ENCODE results near the gene DNAJB4.
A peak's percentile ranks its signal among the peaks of the same experiment; 100 is the strongest.
"Not testable (repeated sequence)": the region's sequence is repeated elsewhere in the genome, so short reads cannot be mapped to it uniquely, and the experiment has no call there.

The DNAJB4 gene

DNA sequence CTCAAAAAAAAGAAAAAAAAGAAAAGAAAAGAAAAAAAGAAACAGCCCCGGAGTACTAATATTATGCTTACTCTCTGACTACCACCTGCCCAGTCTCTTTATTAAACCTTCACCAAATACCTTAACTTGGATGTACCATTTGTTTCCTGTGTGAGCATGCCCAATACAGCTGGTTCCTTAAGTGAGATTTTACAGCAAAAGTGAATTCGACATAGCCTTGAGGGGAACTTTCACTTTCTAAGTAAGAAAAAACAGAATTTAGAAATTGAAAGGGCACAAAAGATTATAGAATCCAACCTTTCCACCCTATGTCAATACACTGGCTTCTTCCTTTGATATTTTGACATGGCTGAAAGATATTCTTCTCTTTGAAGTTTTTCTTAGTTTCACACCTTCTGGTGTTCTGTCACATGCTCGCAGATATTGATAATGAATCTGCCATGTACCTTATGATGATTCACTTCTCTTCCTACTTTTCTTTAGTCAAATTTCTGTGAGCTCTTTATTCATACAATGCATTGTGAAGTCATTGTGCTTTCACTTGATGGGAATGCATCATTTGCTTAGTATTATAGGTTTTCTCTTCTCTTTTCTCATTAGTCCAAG, 35.8 kb downstream of the DNAJB4 start:
- DNase-seq = no peak

DNA sequence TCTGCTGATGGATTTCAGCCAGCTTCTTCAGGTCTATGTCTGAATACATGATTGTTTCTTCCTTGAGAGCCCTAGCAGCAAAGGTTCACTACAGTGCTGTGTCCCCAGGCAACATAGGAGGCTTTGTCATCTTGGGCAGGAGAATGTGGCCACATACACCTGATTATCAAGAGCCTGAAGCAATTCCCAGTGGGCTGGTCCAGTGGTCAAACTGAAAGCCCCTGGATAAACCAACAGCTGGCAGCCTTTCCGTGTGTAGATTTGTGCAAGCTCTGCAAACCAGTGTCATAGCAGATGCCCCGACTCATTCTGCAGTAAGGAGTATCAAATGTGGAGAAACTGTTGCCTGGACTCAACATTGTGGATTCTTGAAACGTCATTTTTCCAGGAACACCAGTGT, 38.7 kb downstream of the DNAJB4 start:
- DNase-seq = no peak

DNA sequence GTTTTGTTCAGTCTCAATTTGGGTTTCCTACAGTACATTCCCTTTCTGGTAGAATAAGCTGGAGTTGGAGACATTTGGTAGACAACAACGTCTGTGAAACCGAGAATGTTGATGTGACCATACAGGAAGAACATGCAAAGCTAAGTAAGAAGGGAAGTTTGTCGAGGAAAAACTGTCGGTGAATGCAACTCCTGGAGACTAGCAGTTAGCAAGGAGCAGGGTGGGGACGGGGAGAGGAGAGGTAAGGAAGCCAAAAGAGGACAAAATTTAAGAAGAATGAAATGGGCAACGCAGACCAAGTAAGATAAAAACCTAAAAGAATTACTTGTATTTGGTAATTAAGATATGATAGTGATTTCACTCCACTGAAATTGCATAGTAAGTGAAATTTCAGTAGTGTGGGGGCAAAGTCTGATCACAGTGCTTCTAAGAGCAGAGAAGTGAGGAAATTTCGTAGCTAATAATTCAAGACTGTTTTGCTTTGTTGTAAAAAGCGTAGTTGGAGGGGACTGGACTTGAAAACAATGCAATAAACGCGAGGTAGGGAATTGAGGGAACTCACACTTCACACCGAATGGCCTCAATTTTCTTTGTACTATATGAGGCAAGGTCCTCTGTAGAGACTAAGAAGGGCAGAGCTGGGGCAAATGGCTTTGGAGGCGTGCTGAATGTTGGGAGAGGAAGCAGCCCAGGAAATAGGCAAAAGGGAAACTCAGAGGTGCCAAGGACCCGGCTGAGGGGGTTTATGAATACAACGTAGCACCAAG, 40.2 kb downstream of the DNAJB4 start:
- DNase-seq = no peak

DNA sequence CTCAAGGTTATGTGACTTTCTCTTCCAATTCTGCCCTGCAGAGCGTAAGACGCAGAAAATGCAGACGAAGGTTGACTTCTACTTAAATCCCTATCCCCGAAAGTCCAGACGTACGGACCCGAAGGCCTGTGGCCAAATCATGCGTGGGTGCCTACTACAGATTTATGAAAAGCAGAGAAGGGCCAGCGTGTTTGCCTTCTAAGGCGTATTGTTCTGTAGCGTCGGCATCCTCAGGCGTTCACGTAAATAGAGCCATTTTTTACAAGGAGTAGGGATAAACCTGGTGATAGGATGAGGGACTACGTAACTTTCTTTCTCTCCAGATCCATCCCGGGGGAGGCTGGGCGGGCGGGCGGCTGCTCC, 40.8 kb downstream of the DNAJB4 start:
- DNase-seq = no peak

DNA sequence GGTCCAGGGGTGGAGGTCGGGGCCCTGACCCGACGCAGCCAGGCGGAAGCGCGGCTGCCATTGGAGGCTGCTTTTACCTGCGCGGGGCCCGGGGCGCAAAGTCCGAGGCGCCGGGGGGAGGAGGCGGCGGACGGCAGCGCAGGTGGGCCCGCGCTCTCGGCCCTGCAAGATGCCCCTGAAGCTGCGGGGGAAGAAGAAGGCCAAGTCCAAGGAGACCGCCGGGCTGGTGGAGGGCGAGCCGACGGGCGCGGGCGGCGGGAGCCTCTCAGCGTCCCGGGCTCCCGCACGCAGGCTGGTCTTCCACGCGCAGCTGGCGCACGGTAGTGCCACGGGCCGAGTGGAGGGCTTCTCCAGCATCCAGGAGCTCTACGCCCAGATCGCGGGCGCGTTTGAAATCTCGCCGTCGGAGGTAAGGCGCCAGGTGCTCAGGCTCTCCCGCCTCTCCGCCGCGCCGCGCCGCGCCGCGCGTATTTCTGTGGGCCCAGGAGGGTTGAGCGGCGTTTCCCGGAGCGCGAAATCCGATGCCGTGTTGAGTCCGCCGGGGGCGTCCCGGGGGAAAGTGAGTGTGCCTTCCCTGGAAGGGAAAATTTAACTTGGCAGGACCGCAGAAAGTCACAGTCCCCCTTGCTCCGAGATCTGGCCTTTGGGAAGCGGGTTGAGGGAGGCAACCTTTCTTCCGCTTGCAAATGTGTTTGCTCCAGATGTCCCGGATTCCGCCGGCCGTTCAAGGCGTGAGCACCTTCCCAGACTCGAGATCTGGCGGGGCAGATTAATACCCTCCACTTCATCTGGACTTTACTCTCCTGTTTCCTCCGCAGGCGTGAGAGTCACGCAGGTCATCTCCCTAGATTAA, 41.4 kb downstream of the DNAJB4 start, which contains the start of gene GIPC2:
GIPC2 (plus strand) TSS at position 41 of the 853 bp plus-strand sequence; CDS start at position 170, 129 bp downstream.
- no peak for DNase-seq

DNA sequence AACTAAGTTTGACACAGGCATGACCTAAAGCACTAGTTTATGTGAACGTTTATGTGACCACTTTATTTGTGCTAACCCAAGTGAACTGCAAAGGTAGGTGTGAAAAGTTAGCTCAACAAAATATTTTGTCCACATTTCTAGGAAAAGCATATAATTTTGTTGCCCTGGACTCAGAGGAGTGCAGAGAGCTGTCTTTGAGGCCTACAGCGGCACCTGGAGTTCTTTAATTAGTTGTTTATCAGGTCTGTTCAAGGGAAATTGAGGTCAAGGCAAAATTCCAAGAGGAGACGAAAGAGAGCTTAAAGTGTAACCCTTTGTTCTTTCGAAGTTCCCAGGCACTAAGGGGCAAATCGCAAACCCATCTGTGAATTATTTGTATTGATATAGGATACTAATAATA, 42.4 kb downstream of the DNAJB4 start:
- no peak for DNase-seq

DNA sequence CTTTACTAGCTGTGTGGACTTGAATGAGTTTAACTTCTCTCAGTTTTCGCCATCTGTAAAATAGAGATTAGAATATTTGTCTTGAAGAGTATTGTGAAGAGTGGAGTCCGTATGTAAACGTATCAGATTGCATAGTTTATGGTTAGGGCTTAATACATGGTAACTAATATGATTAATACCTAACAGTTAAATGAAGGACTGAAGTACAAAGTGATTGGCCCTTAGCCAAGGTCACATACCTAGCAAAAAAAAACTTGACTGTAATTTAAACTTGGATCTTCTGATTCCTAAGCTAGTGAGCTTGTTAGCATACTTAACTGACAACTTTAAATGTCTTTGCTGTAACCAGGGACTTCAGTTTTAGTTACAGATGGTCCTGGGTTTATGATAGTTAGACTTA, 42.9 kb downstream of the DNAJB4 start:
- no peak for DNase-seq

DNA sequence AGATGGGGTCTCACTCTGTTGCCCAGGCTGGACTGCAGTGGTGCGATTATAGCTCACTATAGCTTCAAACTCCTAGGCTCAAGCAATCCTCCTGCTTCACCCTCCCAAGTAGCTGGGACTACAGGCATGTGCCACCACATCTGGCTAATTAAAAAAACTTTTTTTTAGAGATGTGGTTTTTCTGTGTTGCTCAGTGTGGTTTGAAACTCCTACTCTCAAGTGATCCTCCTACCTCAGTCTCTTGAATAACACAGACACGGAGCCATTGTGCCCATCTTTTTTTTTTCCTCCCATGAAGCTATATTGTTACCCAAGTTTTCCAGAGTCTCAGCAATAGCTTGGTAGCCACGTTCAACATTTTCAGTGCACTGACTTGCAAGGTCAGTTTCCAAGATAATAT, 43.7 kb downstream of the DNAJB4 start:
- peak; percentile 16 for DNase-seq

DNA sequence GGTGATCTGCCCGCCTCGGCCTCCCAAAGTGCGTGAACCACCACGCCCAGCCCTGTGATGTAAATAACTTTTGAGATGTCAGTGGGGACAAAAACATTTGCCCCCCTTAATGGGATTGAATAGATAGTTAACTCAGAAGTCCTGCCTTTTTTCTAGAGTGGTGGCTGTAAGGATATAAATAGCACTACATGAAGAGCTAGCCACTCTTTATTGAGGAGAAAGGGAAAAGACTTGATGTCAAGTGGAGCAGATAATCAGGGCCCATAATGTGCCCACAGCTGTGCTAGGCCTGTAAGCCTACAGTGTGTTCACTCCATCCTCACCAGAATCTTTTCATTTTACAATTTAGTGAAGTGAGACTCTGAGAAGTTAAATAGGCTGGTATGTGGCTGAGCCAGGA, 44.7 kb downstream of the DNAJB4 start:
- no peak for DNase-seq

DNA sequence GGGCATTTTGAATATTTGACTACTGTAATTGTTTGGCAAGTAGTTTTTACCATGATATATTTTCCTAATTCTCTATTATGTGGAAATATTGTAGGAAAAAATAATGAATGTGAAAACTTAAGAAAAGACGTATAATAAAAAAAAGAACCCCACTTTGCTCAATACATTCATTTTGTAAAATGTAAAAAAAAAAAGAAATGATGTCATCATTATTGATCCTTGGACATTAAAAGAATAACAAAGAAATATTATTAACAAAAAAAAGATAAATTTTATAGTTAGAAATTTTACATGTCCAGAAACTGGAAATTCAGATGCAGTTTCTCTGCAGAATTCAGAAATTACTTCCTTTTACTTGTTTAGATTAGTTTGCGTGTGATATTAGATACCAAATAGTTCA, 46.3 kb downstream of the DNAJB4 start:
- no peak for DNase-seq

DNA sequence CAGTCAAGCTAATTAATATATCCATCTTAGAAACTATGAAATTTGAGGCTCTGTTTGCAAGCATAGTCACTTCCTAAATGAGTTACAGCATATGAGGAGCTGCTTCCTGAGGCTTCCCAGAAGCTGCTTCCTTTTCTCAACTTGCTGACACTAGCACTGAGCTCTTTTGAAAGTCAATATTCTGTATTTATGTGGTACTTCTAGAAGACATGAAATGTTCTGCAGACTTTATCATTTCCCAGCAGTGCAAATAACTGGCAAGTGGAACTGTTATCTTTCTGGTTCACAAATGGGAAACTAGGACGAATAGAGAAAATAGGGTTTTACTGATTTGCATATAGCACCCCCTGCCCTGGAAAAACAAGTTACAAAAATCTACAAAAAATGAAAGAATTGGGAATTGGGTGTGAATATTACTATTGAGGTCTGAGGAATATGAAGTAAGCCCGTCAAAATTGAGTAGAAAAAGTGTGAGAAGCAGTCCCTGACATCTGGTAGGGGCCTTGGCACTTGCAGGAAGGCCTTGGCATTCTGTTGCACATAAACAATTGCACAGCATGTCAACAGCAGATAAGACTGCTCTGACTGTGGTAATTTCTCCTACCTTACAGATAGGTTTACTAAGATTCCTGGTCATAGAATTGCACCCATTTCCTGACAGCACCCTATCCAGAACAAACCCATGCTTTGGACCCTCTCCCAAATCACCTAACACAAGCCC, 48.1 kb downstream of the DNAJB4 start:
- no peak for DNase-seq

DNA sequence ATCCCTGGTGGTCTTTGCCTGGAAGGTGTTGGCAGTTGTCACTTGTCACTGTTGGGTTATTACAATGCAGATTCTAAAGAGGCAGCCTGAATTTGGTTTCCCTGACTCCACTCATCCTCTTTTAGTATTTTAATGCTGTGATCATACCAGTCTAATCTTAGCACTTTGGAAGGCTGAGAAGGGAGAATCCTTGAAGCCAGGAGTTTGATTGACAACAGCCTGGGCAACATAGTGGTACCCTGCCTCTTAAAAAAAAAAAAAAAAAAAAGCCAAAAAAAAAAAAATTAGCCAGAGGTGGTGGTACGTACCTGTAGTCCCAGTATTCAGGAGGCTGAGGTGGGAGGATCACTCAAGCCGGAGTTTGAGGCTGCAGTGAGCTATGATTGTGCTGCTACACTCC, 48.8 kb downstream of the DNAJB4 start:
- no peak for DNase-seq

DNA sequence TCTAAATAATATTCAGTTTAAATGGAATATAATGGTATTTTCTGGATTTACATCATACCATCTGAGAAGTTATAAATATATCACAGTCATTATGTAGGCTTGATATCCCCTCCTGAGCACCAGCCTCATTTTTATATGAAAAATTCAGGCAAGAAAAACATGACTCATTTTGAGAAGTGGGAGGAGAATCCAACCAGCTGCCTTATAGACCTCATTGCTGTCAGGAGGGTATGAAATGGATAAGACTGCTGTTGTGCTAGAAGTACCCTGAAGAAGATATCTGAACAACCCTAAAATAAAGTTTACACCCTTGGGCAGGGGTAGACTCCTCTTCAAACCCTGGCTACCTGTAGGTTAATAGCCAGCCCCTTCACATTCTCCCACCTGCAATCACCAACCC, 49.8 kb downstream of the DNAJB4 start:
- DNase-seq = no peak

DNA sequence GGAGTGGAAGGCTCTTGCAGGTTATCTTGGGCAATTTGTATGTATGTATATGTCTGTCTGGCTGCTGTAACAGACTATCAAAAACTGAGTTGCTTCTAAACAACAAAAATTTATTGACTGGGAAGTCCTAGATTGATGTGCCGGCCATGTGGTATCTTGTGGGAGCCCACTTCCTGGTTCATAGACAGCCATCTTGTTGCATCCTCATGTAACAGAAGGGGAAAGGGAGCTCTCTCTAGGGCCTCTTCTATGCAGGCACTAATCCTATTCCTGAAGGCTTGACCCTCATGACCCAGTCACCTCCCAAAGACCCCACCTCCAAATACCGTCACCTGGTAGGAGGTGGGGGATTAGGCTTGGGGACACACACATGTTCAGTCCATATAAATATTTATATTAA, 50.2 kb downstream of the DNAJB4 start:
- DNase-seq = no peak

DNA sequence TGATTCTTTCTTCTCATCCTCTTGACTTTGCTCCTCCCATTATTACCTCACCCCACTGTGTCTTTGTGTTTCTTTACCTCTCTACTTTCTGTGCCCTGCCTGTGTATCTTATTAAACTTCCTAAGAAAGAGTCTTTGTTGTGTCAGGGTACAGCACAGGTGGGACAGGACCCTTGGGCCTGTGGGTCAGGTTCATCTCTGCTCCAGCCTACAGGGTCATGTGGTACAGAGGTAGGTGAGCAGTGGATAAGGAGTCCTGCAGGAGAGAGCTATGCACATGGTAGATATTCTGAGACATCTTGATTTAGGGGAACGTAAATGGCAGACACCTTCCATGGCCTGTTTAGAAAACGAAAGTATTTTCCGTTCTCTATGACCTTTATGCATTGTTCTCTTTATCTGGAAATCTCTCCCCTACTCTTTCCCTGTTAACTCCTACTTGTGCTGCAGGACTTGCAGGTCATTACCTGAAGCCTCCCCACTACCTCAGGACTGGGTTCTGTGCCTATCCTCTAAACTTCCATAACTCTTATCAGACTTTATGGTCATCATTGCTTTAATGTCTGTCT, 50.9 kb downstream of the DNAJB4 start:
- DNase-seq = no peak

DNA sequence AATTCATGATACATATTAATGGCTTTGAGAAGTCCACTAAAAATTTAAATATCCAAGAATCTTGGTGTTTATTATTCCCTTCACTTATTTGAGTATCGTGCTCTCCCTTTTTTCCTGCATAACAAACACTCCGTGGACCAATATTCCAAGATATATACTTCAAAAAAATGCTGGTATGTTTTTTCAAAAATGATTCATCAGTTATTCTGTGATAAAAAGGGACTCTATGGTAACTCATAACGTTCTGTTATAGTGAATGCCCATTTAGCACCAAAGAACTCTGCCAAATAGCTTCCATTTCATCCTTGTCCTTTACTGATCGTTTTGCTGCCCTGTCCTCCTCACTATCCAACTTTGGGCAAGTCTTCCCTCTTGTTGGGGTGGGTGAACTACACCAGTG, 53.9 kb downstream of the DNAJB4 start:
- DNase-seq = no peak

DNA sequence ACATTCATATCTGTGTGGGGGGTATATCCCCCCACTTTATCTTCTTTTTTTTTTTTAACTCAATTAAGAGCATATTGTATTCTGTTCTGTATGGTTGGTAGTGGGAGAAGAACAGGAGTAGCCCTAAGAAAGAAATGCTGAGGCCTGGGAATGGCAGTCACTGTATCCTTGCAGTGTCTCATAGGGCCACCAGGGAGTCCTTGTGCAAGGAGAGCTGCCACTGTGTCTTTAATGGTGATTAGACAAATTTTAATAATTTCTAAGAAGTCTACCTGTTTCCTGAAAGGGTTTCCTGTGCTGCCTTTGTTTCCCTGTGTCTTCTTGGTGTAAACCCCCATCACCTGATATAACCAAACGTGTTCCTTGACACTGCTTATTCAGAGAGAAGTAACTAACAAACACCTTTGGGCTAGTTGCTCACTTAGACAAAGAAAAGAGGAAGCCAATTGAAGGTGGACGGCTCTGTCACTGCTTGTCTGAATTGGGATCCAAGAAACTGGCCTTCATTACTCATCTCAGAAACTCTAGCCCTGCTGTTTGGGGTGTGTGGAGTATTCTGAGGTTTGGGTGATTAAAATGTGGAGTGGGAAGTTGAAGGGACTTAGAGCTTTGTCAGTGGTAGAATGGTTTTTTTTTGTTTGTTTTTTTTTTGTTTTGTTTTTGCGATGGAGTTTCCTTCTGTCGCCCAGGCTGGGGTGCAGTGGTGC, 56.3 kb downstream of the DNAJB4 start:
- DNase-seq = peak; percentile 69

DNA sequence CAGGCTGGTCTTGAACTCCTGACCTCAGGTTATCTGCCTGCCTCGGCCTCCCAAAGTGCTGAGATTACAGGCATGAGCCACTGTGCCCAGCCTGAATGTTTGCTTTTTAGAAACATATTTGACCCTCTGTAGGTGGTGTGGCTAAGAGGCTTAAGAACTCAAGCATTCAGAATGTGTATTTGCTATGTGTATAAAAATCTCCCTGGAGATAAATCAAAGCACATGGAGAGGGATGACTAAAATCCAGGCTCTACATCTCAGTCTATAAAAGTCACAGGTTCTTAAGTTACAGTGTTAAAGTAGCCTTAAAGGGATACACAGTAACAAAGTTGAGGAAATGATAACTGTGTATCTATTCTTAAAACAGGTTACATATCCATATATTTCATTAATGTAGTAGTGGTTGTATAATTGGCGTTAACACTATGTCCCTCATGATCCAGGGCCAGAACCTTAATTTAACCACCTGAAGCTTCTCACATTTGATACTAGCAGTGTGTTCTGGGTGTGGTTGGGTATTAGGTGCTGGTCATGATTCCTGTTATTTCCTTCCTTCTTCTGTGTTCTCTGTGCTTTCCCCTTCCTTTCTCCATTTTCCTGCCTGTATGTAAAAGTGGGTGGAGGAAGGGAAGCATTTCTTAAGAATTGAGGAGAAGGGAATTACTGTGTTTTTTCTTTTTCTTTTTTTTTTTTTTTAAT, 57.2 kb downstream of the DNAJB4 start:
- no peak for DNase-seq

DNA sequence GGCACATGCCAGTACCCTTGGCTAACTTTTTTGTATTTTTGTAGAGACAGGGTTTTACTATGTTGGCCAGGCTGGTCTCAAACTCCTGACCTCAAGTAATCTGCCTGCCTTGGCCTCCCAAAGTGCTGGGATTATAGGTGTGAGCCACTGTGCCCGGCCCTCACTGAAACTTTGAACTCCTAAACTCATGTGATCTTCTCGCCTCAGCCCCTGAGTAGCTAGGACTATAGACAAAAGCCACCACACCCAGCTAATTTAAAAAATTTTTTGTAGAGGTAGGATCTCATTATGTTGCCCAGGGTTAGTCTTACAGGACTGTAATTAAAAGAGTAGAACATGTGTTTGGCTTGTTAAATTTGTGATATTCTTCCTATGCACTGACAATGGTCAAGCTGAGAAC, 60.1 kb downstream of the DNAJB4 start:
- DNase-seq = not testable (repeated sequence)

All from MV-4-11 (cell line).